Measurements from ENCODE around the gene CAT. TPM values are rescaled to one million over a fixed set of nuclear protein-coding genes. Genes with fewer than 3 reads are reported as not detected.
A peak's percentile ranks its signal among the peaks of the same experiment; 100 is the strongest.

The CAT gene
- total RNA-seq, 4 donors from 2014 or later, result 232 to 609 (median 451) TPM

DNA sequence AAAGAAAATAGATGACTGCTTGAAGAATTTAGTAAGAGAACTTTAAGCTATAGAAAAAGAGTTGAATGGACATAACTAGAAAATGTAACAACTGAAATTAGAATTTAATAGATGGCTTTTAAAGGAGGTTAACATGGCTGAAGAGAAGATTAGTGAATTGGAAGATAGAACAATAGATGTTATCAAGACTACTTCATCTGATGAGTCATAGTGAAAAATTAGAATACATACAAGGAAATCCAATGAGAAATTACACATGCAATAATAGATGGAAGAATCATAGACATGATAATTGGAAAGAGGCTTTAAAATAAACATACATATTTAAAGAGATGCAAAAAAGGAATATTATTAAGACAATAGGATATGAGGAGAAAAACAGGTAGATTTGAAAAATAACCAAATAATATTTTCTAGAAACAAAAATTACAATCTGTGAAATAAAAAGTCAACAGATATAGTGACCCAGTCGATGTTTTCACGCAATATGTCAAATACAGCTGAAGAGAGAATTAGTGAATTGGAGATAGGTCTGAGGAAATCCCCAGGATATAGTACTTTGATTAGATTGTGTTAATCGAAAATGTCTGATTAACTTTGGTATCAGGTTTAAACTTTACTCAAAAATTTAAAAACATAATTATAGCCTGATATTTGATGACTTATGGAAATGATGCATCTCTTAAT, 28.2 kb downstream of the CAT start:
- no peaks in the 10 kb centered on the region for H3K4me1 ChIP-seq
- peaks cover 67 to 97% of the 10 kb centered on the region in 2 donors for H3K36me3 ChIP-seq
- no peaks in the 10 kb centered on the region for H3K27me3 ChIP-seq
- WGBS, 2 donors, result 84 to 95% methylated on average over 3 of the region's 3 CpGs
- H3K27ac ChIP-seq, result no peak overlapping the region
- H3K4me3 ChIP-seq (replicated peaks in 1 of 3), result no peak overlapping the region
- DNase-seq, result no peak
- TF ChIP-seq POLR2A (IDR thresholded peaks at IDR 0.05), result no peak
- TF ChIP-seq, protein P1, sequence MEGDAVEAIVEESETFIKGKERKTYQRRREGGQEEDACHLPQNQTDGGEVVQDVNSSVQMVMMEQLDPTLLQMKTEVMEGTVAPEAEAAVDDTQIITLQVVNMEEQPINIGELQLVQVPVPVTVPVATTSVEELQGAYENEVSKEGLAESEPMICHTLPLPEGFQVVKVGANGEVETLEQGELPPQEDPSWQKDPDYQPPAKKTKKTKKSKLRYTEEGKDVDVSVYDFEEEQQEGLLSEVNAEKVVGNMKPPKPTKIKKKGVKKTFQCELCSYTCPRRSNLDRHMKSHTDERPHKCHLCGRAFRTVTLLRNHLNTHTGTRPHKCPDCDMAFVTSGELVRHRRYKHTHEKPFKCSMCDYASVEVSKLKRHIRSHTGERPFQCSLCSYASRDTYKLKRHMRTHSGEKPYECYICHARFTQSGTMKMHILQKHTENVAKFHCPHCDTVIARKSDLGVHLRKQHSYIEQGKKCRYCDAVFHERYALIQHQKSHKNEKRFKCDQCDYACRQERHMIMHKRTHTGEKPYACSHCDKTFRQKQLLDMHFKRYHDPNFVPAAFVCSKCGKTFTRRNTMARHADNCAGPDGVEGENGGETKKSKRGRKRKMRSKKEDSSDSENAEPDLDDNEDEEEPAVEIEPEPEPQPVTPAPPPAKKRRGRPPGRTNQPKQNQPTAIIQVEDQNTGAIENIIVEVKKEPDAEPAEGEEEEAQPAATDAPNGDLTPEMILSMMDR (IDR thresholded peaks at IDR 0.05), result no peak
- intact Hi-C loops (cut with DNase I), result no loop called here
- H3K9me3 ChIP-seq, result no peaks in the 10 kb centered on the region

DNA sequence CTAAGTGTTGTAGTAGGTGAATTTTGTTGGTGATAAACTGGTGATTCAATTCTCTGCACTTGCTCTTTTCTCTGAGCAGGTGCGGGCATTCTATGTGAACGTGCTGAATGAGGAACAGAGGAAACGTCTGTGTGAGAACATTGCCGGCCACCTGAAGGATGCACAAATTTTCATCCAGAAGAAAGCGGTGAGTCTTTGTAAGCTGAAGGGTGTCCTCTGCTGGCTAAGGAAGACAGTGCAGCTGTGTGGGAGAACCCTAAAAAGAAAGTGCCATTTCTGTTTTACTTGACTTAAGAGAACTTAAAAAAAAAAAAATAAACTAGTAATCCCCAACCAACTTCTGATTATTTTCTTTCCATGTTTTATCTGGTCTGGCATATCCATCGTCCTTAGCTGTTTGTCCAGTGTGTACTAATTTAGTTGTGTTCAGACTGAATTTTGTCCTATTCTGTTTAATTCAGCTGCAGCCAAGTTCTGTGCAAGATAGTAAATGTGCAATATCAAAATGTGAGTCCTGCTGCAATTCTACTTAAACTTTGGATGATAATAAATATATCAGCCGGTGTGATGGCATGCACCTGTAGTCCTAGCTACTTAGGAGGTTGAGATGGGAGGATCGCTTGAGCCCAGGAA, 29.6 kb downstream of the CAT start:
- Histone ChIP-seq H3K36me3 (peaks cover 60 to 97% of the 10 kb centered on the region in 2 donors), H3K27ac (no peak overlapping the region), H3K27me3 (no peaks in the 10 kb centered on the region), H3K9me3 (no peaks in the 10 kb centered on the region), H3K4me1 (no peaks in the 10 kb centered on the region), H3K4me3 (replicated peaks in 1 of 3) (no peak overlapping the region)
- intact Hi-C loops (cut with DNase I), result no loop called here
- WGBS, 2 donors, result 90 to 95% methylated on average over 8 of the region's 8 CpGs
- DNase-seq, result peak in 1 of 2 donors; percentile 22
- TF ChIP-seq, protein P1 (IDR thresholded peaks at IDR 0.05), result peak in 5 of 6 experiments; percentile 12 to 53 (median 38)
- TF ChIP-seq POLR2A (IDR thresholded peaks at IDR 0.05), result no peak

DNA sequence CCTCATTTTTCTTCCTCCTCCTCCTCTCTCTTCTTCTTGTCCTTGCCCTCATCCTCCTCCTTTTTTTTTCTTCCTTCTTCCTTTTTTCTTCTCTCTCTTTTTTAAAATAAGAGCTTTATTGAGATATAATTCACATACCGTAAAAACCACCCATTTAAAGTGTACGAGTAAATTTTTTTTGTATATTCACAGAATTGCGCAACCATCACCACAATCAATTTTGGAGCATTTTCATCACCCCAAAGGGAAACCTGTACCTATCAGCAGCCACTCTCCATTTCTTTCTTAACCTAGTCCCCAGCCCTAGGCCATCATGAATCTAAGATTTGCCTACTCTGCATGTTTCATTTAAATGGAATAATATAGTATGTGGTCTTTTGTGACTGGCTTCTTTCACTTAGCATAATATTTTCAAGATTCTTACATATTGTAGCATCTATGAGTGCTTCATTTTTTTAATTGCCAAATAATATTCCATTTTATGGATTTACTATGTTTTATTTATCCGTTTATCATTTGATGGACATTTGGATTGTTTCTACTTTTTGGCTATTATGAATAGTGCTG, 35.0 kb downstream of the CAT start:
- H3K36me3 ChIP-seq, result peaks cover 32 to 49% of the 10 kb centered on the region in 2 donors
- H3K4me1 ChIP-seq, result no peaks in the 10 kb centered on the region
- no peak overlapping the region for H3K27ac ChIP-seq
- no peak for TF ChIP-seq POLR2A (IDR thresholded peaks at IDR 0.05)
- TF ChIP-seq, protein P1 (IDR thresholded peaks at IDR 0.05), result no peak
- WGBS, 2 donors, result 95% methylated on average over 4 of the region's 4 CpGs
- H3K27me3 ChIP-seq, result no peaks in the 10 kb centered on the region
- no peak overlapping the region for H3K4me3 ChIP-seq (replicated peaks in 1 of 3)
- intact Hi-C loops (cut with DNase I), result no loop called here
- no peaks in the 10 kb centered on the region for H3K9me3 ChIP-seq
- DNase-seq, result no peak

DNA sequence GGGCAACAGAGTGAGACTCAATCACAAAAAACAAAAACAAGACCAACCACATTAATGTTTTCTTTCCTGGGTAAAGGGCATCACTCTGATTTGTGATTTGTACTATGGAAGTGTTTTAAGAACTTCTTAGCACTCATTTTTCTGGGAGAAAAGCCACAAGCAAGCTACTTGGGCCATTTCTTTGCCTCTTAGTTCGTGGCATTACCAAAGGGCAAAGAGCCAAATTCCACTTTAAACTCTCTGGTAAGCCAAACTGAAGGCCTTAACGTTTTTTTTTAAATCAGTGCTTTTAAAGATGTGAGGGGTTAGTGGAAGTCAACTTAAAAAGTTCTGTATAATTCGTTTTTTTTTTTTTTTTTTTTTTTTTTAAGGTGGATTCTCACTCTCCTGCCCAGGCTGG, 36.9 kb downstream of the CAT start:
- Histone ChIP-seq H3K4me1 (peaks cover 0 to 4% of the 10 kb centered on the region in 2 donors), H3K36me3 (peaks cover 20 to 30% of the 10 kb centered on the region in 2 donors), H3K27ac (peak overlapping the region in 1 of 3 donors; percentile 12), H3K4me3 (replicated peaks in 1 of 3) (no peak overlapping the region), H3K9me3 (no peaks in the 10 kb centered on the region), H3K27me3 (no peaks in the 10 kb centered on the region)
- DNase-seq, result peak in 1 of 2 donors; percentile 9
- intact Hi-C loops (cut with DNase I), result no loop called here
- TF ChIP-seq POLR2A (IDR thresholded peaks at IDR 0.05), result no peak
- TF ChIP-seq, protein P1 (IDR thresholded peaks at IDR 0.05), result no peak
- WGBS, 2 donors, result 12 to 13% methylated on average over 3 of the region's 3 CpGs

DNA sequence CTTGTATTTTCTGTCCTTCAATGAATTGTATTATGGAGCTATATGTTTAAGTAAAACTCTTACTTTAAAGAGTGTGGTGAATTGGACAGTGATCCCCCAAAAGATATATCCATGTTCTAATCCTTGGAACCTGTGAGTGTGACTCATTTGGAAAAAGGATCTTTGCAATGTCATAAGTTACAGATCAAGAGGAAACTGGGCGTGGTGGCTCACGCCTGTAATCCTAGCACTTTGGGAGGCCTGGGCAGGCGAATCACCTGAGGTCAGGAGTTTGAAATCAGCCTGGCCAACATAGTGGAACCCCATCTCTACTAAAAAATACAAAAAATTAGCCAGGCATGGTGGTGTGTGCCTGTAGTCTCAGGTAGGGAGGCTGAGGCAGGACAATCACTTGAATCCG, 38.1 kb downstream of the CAT start:
- TF ChIP-seq, protein P1 (IDR thresholded peaks at IDR 0.05), result no peak
- TF ChIP-seq POLR2A (IDR thresholded peaks at IDR 0.05), result no peak
- no peaks in the 10 kb centered on the region for H3K9me3 ChIP-seq
- intact Hi-C loops (cut with DNase I), result no loop called here

More for the DNA sequence above, 38.1 kb downstream of the CAT start:
- no peak for DNase-seq
- Histone ChIP-seq H3K36me3 (peaks cover 8 to 18% of the 10 kb centered on the region in 2 donors), H3K4me3 (replicated peaks in 1 of 3) (no peak overlapping the region), H3K27me3 (no peaks in the 10 kb centered on the region), H3K4me1 (peaks cover 0 to 11% of the 10 kb centered on the region in 2 donors), H3K27ac (no peak overlapping the region)
- WGBS, 2 donors, result 95 to 96% methylated on average over 4 of the region's 4 CpGs

All from thyroid gland (tissue), 4 donors.